GM18909 (cell line): Measurements from ENCODE around the gene YEATS2.
"Not testable (repeated sequence)": the region's sequence is repeated elsewhere in the genome, so short reads cannot be mapped to it uniquely, and the experiment has no call there.

Experiments
- ATAC-seq: cut with Tn5 transposase; IDR thresholded peaks from one replicate; pipeline ENCODE4 v1.9.1; 2021; ENCODE audit warnings: mild to moderate bottlenecking; ENCODE audit not compliant: unreplicated experiment, poor library complexity

The YEATS2 gene

GRCh38 chr3:183697610-183698317 is at the start of gene YEATS2:
Gene YEATS2, plus strand, starts transcription at chr3:183697797. Its CDS starts 17,366 bp downstream, at chr3:183715163.
- ATAC-seq: peak; percentile 77

- ATAC-seq: no peak
Measured at GRCh38 chr3:183650554-183650953, 47.0 kb upstream of the YEATS2 start.

- ATAC-seq: no peak
Measured at GRCh38 chr3:183653209-183654064, 44.2 kb upstream of the YEATS2 start.

GRCh38 chr3:183654727-183655126 is 42.9 kb upstream of the YEATS2 start:
- no peak for ATAC-seq

GRCh38 chr3:183662099-183662498 is 35.5 kb upstream of the YEATS2 start:
- no peak for ATAC-seq

- ATAC-seq: no peak
Measured at GRCh38 chr3:183664913-183665381, 32.6 kb upstream of the YEATS2 start.

- no peak for ATAC-seq
Measured at GRCh38 chr3:183680061-183680460, 17.5 kb upstream of the YEATS2 start.

- no peak for ATAC-seq
Measured at GRCh38 chr3:183687705-183688104, 9.9 kb upstream of the YEATS2 start.

- ATAC-seq: no peak
Measured at GRCh38 chr3:183688874-183689273, 8.7 kb upstream of the YEATS2 start.

GRCh38 chr3:183689621-183690020 is 8.0 kb upstream of the YEATS2 start:
- ATAC-seq: not testable (repeated sequence)

- ATAC-seq: no peak
Measured at GRCh38 chr3:183690402-183690995, 7.1 kb upstream of the YEATS2 start.

- no peak for ATAC-seq
Measured at GRCh38 chr3:183692436-183692835, 5.2 kb upstream of the YEATS2 start.

- ATAC-seq: no peak
Measured at GRCh38 chr3:183695569-183696364, 1.8 kb upstream of the YEATS2 start.

- ATAC-seq: no peak
Measured at GRCh38 chr3:183697123-183697609, 431 bp upstream of the YEATS2 start.

- peak; percentile 25 for ATAC-seq
Measured at GRCh38 chr3:183698318-183698751, 738 bp downstream of the YEATS2 start.

- no peak for ATAC-seq
Measured at GRCh38 chr3:183698756-183699155, 1.2 kb downstream of the YEATS2 start.

- ATAC-seq: no peak
Measured at GRCh38 chr3:183699238-183699947, 1.8 kb downstream of the YEATS2 start.

GRCh38 chr3:183701744-183702143 is 4.1 kb downstream of the YEATS2 start:
- ATAC-seq: no peak

- not testable (repeated sequence) for ATAC-seq
Measured at GRCh38 chr3:183703892-183704291, 6.3 kb downstream of the YEATS2 start.
